ENCODE results near the gene RFX4.
"Not testable (repeated sequence)": the region's sequence is repeated elsewhere in the genome, so short reads cannot be mapped to it uniquely, and the experiment has no call there.

RFX4 gene

GRCh38 chr12:106647793-106648514, 65.2 kb downstream of the RFX4 start:
- DNase-seq = no peak

GRCh38 chr12:106648736-106649135, 65.9 kb downstream of the RFX4 start:
- DNase-seq = no peak

- DNase-seq = no peak
Measured at GRCh38 chr12:106651552-106651951, 68.7 kb downstream of the RFX4 start.

GRCh38 chr12:106652510-106653015, 69.8 kb downstream of the RFX4 start:
- no peak for DNase-seq

GRCh38 chr12:106655577-106655976, 72.8 kb downstream of the RFX4 start:
- DNase-seq = no peak

- DNase-seq = no peak
Measured at GRCh38 chr12:106657488-106657887, 74.7 kb downstream of the RFX4 start.

GRCh38 chr12:106663385-106663784, 80.6 kb downstream of the RFX4 start:
- no peak for DNase-seq

GRCh38 chr12:106669216-106669615, 86.4 kb downstream of the RFX4 start:
- DNase-seq = no peak

GRCh38 chr12:106670131-106670530, 87.3 kb downstream of the RFX4 start:
- no peak for DNase-seq

GRCh38 chr12:106671840-106672239, 89.0 kb downstream of the RFX4 start:
- DNase-seq = no peak

GRCh38 chr12:106672314-106673025, 89.7 kb downstream of the RFX4 start:
- no peak for DNase-seq

- DNase-seq = peak; percentile 58
Measured at GRCh38 chr12:106673141-106673540, 90.3 kb downstream of the RFX4 start.

GRCh38 chr12:106675651-106676435, 93.0 kb downstream of the RFX4 start:
- no peak for DNase-seq

- DNase-seq = no peak
Measured at GRCh38 chr12:106679574-106679973, 96.8 kb downstream of the RFX4 start.

- no peak for DNase-seq
Measured at GRCh38 chr12:106680280-106680679, 97.5 kb downstream of the RFX4 start.

- DNase-seq = no peak
Measured at GRCh38 chr12:106681210-106681609, 98.4 kb downstream of the RFX4 start.

- DNase-seq = no peak
Measured at GRCh38 chr12:106682594-106683234, 99.9 kb downstream of the RFX4 start.

GRCh38 chr12:106684497-106684896, 101.7 kb downstream of the RFX4 start:
- DNase-seq = no peak

GRCh38 chr12:106685381-106685780, 102.6 kb downstream of the RFX4 start:
- no peak for DNase-seq

GRCh38 chr12:106687672-106688071, 104.9 kb downstream of the RFX4 start:
- no peak for DNase-seq

- no peak for DNase-seq
Measured at GRCh38 chr12:106690569-106691305, 107.9 kb downstream of the RFX4 start.

- not testable (repeated sequence) for DNase-seq
Measured at GRCh38 chr12:106692033-106692432, 109.2 kb downstream of the RFX4 start.

All from femur (tissue), 1 donor.